GM23338 (cell line): ENCODE measurements around the gene ARR3. TPM values are rescaled to one million over a fixed set of nuclear protein-coding genes. Genes with fewer than 3 reads are reported as not detected.

Experiments used
- ATAC-seq: fragments of 200-7000 bp; cut with Tn5 transposase; 3 replicates; pipeline ENCODE4 v1.9.1; 2020
- DNase-seq: peaks from one replicate; pipeline ENCODE4 v3.0.0-alpha.2; 2015; ENCODE audit warnings: low spot score
- H2AFZ ChIP-seq: fragments of 200-600 bp; sonication (generic); 2 replicates; pipeline ENCODE4 v1.8.0; 2016; ENCODE audit warnings: antibody characterized with exemption, mild to moderate bottlenecking, moderate library complexity
- H3F3A ChIP-seq: fragments of 200-600 bp; sonication (generic); replicated peaks from 2 replicates; pipeline ENCODE4 v1.8.0; 2017; ENCODE audit warnings: antibody characterized with exemption, mixed run types, low read depth
- H3K27ac ChIP-seq: fragments of 200-600 bp; sonication (generic); 2 replicates; pipeline ENCODE4 v1.6.1; 2016; ENCODE audit warnings: low read depth
- H3K27me3 ChIP-seq: fragments of 200-600 bp; sonication (generic); 2 replicates; pipeline ENCODE4 v1.8.0; 2016; ENCODE audit warnings: mild to moderate bottlenecking, mixed run types, moderate library complexity; ENCODE audit not compliant: insufficient read depth
- H3K36me3 ChIP-seq: fragments of 200-600 bp; sonication (generic); 2 replicates; pipeline ENCODE4 v1.8.0; 2016; ENCODE audit warnings: mild to moderate bottlenecking; ENCODE audit not compliant: insufficient read depth
- H3K4me1 ChIP-seq: fragments of 200-600 bp; sonication (generic); 2 replicates; pipeline ENCODE4 v1.8.0; 2016; ENCODE audit warnings: mild to moderate bottlenecking, moderate library complexity; ENCODE audit not compliant: insufficient read depth
- H3K4me2 ChIP-seq: fragments of 200-600 bp; sonication (generic); 2 replicates; pipeline ENCODE4 v1.7.1; 2017; ENCODE audit warnings: mixed run types
- H3K4me3 ChIP-seq: fragments of 200-600 bp; sonication (generic); 2 replicates; pipeline ENCODE4 v1.6.1; 2016; ENCODE audit warnings: mixed run types
- H3K79me2 ChIP-seq: fragments of 200-600 bp; sonication (generic); replicated peaks from 2 replicates; pipeline ENCODE4 v1.8.0; 2017; ENCODE audit warnings: mild to moderate bottlenecking; ENCODE audit not compliant: insufficient read depth
- H3K9me2 ChIP-seq: fragments of 200-600 bp; sonication (generic); 2 replicates; pipeline ENCODE4 v1.8.0; 2017; ENCODE audit not compliant: insufficient read depth
- H4K20me1 ChIP-seq: fragments of 200-600 bp; sonication (generic); replicated peaks from 2 replicates; pipeline ENCODE4 v1.8.0; 2017; ENCODE audit warnings: mild to moderate bottlenecking; ENCODE audit not compliant: insufficient read depth
- H3K27ac Mint-ChIP-seq: 2 replicates; pipeline ENCODE4 v1.8.0; 2020; ENCODE audit warnings: inconsistent platforms, mild to moderate bottlenecking, moderate library complexity, mixed read lengths
- H3K27me3 Mint-ChIP-seq: 3 replicates; pipeline ENCODE4 v1.8.0; 2022; ENCODE audit warnings: low read depth, mild to moderate bottlenecking, moderate library complexity, mixed read lengths, inconsistent platforms; ENCODE audit not compliant: insufficient read depth, poor library complexity
- H3K36me3 Mint-ChIP-seq: 3 replicates; pipeline ENCODE4 v1.8.0; 2021; ENCODE audit warnings: low read depth, mild to moderate bottlenecking, inconsistent platforms, moderate library complexity, mixed read lengths
- H3K4me1 Mint-ChIP-seq: 3 replicates; pipeline ENCODE4 v1.8.0; 2020; ENCODE audit warnings: mild to moderate bottlenecking, inconsistent platforms, mixed read lengths
- H3K4me3 Mint-ChIP-seq: 3 replicates; pipeline ENCODE4 v1.8.0; 2021; ENCODE audit warnings: moderate library complexity, mild to moderate bottlenecking, inconsistent platforms, mixed read lengths
- H3K9me3 Mint-ChIP-seq: 3 replicates; pipeline ENCODE4 v1.8.0; 2020; ENCODE audit warnings: moderate library complexity, mild to moderate bottlenecking, inconsistent platforms, mixed read lengths
- CREB1 ChIP-seq: fragments of 250-450 bp; sonication (Bioruptor Pico); IDR thresholded peaks from 2 replicates; pipeline ENCODE4 v1.5.0; 2020; ENCODE audit warnings: low read depth, mild to moderate bottlenecking, moderate library complexity
- ETS1 ChIP-seq: IDR thresholded peaks from 2 replicates; pipeline ENCODE4 v1.6.1; 2016; ENCODE audit warnings: antibody characterized with exemption
- EZH2 ChIP-seq: fragments of 200-600 bp; sonication (generic); IDR thresholded peaks from one replicate; pipeline ENCODE4 v1.8.0; 2017; ENCODE audit warnings: antibody characterized with exemption, mild to moderate bottlenecking, low read depth; ENCODE audit not compliant: unreplicated experiment
- EZH2phosphoT487 ChIP-seq: fragments of 200-600 bp; sonication (generic); IDR thresholded peaks from one replicate; pipeline ENCODE4 v1.8.1; 2018; ENCODE audit warnings: antibody characterized with exemption; ENCODE audit not compliant: unreplicated experiment
- NANOG ChIP-seq: IDR thresholded peaks from 2 replicates; pipeline ENCODE4 v1.6.1; 2016; ENCODE audit warnings: antibody characterized with exemption, borderline replicate concordance
- POLR2AphosphoS5 ChIP-seq: IDR thresholded peaks from 2 replicates; pipeline ENCODE4 v1.6.1; 2016; ENCODE audit warnings: antibody characterized with exemption, low read depth
- REST ChIP-seq: IDR thresholded peaks from one replicate; pipeline ENCODE4 v1.6.1; 2018; ENCODE audit warnings: antibody characterized with exemption; ENCODE audit not compliant: unreplicated experiment
- STAT1 ChIP-seq: IDR thresholded peaks from one replicate; pipeline ENCODE4 v1.6.1; 2016; ENCODE audit warnings: antibody characterized with exemption; ENCODE audit not compliant: unreplicated experiment
- ZNF114 ChIP-seq: fragments of 250-450 bp; sonication (Bioruptor Pico); IDR thresholded peaks from 2 replicates; pipeline ENCODE4 v1.5.0; 2020; ENCODE audit warnings: mild to moderate bottlenecking, moderate library complexity
- ZNF331 ChIP-seq: fragments of 250-450 bp; sonication (Bioruptor Pico); IDR thresholded peaks from 2 replicates; pipeline ENCODE4 v1.5.0; 2020; ENCODE audit warnings: low read depth, mild to moderate bottlenecking, moderate library complexity
- ZNF462 ChIP-seq: fragments of 250-450 bp; sonication (Bioruptor Pico); IDR thresholded peaks from 2 replicates; pipeline ENCODE4 v1.5.0; 2020; ENCODE audit warnings: mild to moderate bottlenecking, moderate library complexity
- polyA plus RNA-seq: library from polyadenylated mRNA; unstranded; fragments of >200 nt; fragmentation: Nextera tagmentation; extraction: Ambion mirVana; gene quantifications from 2 replicates; pipeline ENCODE4 v1.2.1, GENCODE V29; 2016
- total RNA-seq: library from RNA; depleted of rRNA; stranded (reverse); fragments of >200 nt; shearing (Covaris generic); gene quantifications from 2 replicates; pipeline ENCODE4 v1.2.3, GENCODE V29; 2014

ARR3 gene
- total and polyA plus RNA-seq, 2 experiments from 2014 or later: not detected

- H3K4me3 Mint-ChIP-seq: no peak overlapping the region
- no peaks in the 10 kb centered on the region for H4K20me1 ChIP-seq
- DNase-seq: no peak
- no peak overlapping the region for H3K4me3 ChIP-seq
- H3K4me1 ChIP-seq: no peaks in the 10 kb centered on the region
- TF ChIP-seq ZNF331 (CRISPR knock-in tag): no peak
- TF ChIP-seq ETS1: no peak
- no peak for TF ChIP-seq REST
- TF ChIP-seq STAT1: no peak
- TF ChIP-seq POLR2AphosphoS5: no peak
- TF ChIP-seq ZNF462 (CRISPR knock-in tag): no peak
- no peak for TF ChIP-seq NANOG
- no peak for TF ChIP-seq ZNF114
- no peak for TF ChIP-seq EZH2
- TF ChIP-seq CREB1 (CRISPR knock-in tag): no peak
- no peak for TF ChIP-seq EZH2phosphoT487
- H3K27me3 ChIP-seq: no peaks in the 10 kb centered on the region
- no peak for ATAC-seq
- H3K36me3 Mint-ChIP-seq: peaks cover 20% of the 10 kb centered on the region
- no peak overlapping the region for H3K27ac Mint-ChIP-seq
- H3F3A ChIP-seq: no peaks in the 10 kb centered on the region
- H3K27me3 Mint-ChIP-seq: no peaks in the 10 kb centered on the region
- H3K79me2 ChIP-seq: no peaks in the 10 kb centered on the region
- no peak overlapping the region for H2AFZ ChIP-seq
- H3K4me1 Mint-ChIP-seq: no peaks in the 10 kb centered on the region
- no peak overlapping the region for H3K27ac ChIP-seq
- no peaks in the 10 kb centered on the region for H3K36me3 ChIP-seq
- no peaks in the 10 kb centered on the region for H3K9me3 Mint-ChIP-seq
- no peaks in the 10 kb centered on the region for H3K9me2 ChIP-seq
- H3K4me2 ChIP-seq: no peak overlapping the region
These were observed 63.0 kb downstream of the ARR3 start for GRCh38 chrX:70331161-70331560.
